DND-41 (cell line): ENCODE results near the gene UBASH3B.

Experiments used
- ATAC-seq: fragments of 200-7000 bp; cut with Tn5 transposase; 3 replicates; pipeline ENCODE4 v1.9.1; 2021; ENCODE audit warnings: low read depth; ENCODE audit not compliant: insufficient read depth
- DNase-seq: peaks from one replicate; pipeline ENCODE4 v3.0.0-alpha.2; 2020
- H2AFZ ChIP-seq: 2 replicates; pipeline ENCODE4 v1.6.0; 2012; ENCODE audit warnings: low read depth, low read length
- H3K27ac ChIP-seq: 2 replicates; pipeline ENCODE4 v1.5.1; 2012; ENCODE audit warnings: low read length, inconsistent platforms
- H3K27me3 ChIP-seq: fragments of 200-600 bp; sonication (generic); 2 replicates; pipeline ENCODE4 v1.6.0; 2012; ENCODE audit warnings: low read length, mild to moderate bottlenecking, inconsistent platforms; ENCODE audit not compliant: insufficient read depth, poor library complexity
- H3K36me3 ChIP-seq: 2 replicates; pipeline ENCODE4 v1.5.1; 2012; ENCODE audit warnings: low read length, inconsistent platforms; ENCODE audit not compliant: insufficient read depth
- H3K4me1 ChIP-seq: 2 replicates; pipeline ENCODE4 v1.5.1; 2012; ENCODE audit warnings: mild to moderate bottlenecking, low read length; ENCODE audit not compliant: insufficient read depth
- H3K4me2 ChIP-seq: 2 replicates; pipeline ENCODE4 v1.6.0; 2012; ENCODE audit warnings: mild to moderate bottlenecking, moderate library complexity, low read length, inconsistent platforms; ENCODE audit not compliant: insufficient read depth
- H3K4me3 ChIP-seq, 2 experiments: fragments of 200-600 bp in 1 of 2; shearing (Covaris generic) in 1 of 2; 2 replicates each; pipeline ENCODE4 v1.5.1; 2012 to 2016; ENCODE audit warnings: inconsistent platforms in 2 of 2, low read length in 2 of 2, mild to moderate bottlenecking in 2 of 2, low read depth in 1 of 2, moderate library complexity in 1 of 2
- H3K79me2 ChIP-seq: 2 replicates; pipeline ENCODE4 v1.6.0; 2012; ENCODE audit warnings: low read length, inconsistent platforms; ENCODE audit not compliant: insufficient read depth
- H3K9ac ChIP-seq: 2 replicates; pipeline ENCODE4 v1.6.0; 2012; ENCODE audit warnings: low read depth, mild to moderate bottlenecking, inconsistent platforms, low read length, moderate library complexity
- H3K9me3 ChIP-seq: 2 replicates; pipeline ENCODE4 v1.5.1; 2012; ENCODE audit warnings: low read length, moderate library complexity, mild to moderate bottlenecking, inconsistent platforms; ENCODE audit not compliant: insufficient read depth, severe bottlenecking
- H4K20me1 ChIP-seq: 2 replicates; pipeline ENCODE4 v1.6.0; 2012; ENCODE audit warnings: low read length; ENCODE audit not compliant: insufficient read depth
- CTCF ChIP-seq: IDR thresholded peaks from 2 replicates; pipeline ENCODE4 v1.5.1; 2012; ENCODE audit warnings: borderline replicate concordance, low read length, moderate library complexity, mild to moderate bottlenecking; ENCODE audit not compliant: poor library complexity, severe bottlenecking; ENCODE audit errors: extremely low read depth
- EZH2 ChIP-seq: IDR thresholded peaks from 3 replicates; pipeline ENCODE4 v1.6.1; 2012; ENCODE audit warnings: borderline replicate concordance, low read depth, mild to moderate bottlenecking, moderate library complexity, low read length, inconsistent platforms; ENCODE audit not compliant: severe bottlenecking

Gene UBASH3B

DNA sequence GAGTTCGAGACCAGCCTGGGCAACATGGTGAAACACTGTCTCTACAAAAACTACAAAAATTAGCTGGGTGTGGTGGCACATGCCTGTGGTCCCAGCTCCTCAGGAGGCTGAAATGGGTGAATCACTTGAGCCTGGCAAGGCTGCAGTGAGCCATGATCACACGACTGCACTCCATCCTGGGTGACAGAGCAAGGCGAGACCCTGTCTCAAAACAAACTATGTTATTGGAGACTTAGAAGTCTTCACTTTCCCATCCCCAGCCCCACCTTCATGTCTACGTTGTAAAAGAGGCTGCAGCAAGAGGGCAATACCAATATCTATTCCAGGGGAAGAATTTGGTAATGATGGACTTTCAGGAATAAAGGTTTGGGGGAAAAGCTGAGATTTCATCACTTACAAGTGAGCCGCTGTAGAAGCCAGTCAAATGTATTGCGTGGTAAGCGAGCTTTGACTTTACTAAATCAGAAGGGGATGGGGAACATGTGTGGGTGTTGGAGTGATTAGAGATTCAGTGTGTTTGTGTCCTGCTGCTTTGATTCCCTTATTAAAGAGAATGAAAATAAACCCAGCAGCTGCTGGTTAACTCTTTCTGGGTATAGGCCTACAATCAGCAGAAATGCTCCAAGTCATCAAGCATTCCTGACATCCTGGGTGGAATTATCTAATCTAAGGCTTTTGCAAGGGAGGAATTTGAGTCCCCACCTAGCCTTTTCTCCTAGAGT is 53.7 kb downstream of the UBASH3B start:
- no peak for ATAC-seq
- no peak for DNase-seq
- no peaks in the 10 kb centered on the region for H3K27me3 ChIP-seq
- peaks cover 24% of the 10 kb centered on the region for H3K36me3 ChIP-seq
- H3K4me3 ChIP-seq, result no peak overlapping the region
- no peaks in the 10 kb centered on the region for H4K20me1 ChIP-seq
- H3K4me2 ChIP-seq, result no peak overlapping the region
- H3K9ac ChIP-seq, result no peak overlapping the region
- H3K9me3 ChIP-seq, result no peaks in the 10 kb centered on the region
- H2AFZ ChIP-seq, result no peak overlapping the region
- peaks cover 88% of the 10 kb centered on the region for H3K79me2 ChIP-seq
- H3K4me1 ChIP-seq, result peaks cover 36% of the 10 kb centered on the region
- no peak for TF ChIP-seq EZH2
- no peak for TF ChIP-seq CTCF
- H3K27ac ChIP-seq, result peak overlapping the region; percentile 1; the same call in 1 of the 2 replicates

DNA sequence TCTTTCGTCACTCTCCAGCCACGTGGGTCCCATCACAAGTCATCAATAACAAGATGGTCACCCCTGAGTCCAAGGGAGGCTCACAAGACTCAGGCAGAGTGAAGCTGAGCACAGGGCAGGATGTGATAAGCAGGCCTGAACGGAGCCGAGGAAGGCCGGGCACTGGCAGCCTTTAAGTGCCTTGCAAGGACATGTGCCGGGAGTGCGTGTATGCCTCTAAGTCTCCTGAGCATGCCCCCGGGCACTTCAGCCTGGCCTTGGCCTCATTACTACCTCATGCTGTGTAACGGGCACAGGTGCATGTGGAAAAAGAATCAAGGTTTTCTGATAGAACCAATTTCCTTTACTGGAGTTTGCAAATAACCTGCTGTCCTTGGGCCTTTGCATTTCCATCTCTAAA is 55.8 kb downstream of the UBASH3B start:
- Histone ChIP-seq H3K79me2 (peaks cover 90% of the 10 kb centered on the region), H3K36me3 (peaks cover 30% of the 10 kb centered on the region), H3K4me2 (no peak overlapping the region), H3K27ac (peak overlapping the region; percentile 70), H3K9ac (no peak overlapping the region), H4K20me1 (no peaks in the 10 kb centered on the region), H3K27me3 (no peaks in the 10 kb centered on the region), H3K4me3 (no peak overlapping the region), H3K4me1 (peaks cover 53% of the 10 kb centered on the region), H3K9me3 (no peaks in the 10 kb centered on the region), H2AFZ (no peak overlapping the region)
- DNase-seq (no peak), ATAC-seq (no peak)
- no peak for TF ChIP-seq EZH2
- TF ChIP-seq CTCF, result no peak

GRCh38 chr11:122711831-122712381 is 56.4 kb downstream of the UBASH3B start:
- no peak for DNase-seq
- H4K20me1 ChIP-seq, result no peaks in the 10 kb centered on the region
- no peak for TF ChIP-seq CTCF
- TF ChIP-seq EZH2, result no peak

More at GRCh38 chr11:122711831-122712381, 56.4 kb downstream of the UBASH3B start:
- ATAC-seq, result no peak
- H3K36me3 ChIP-seq, result peaks cover 30% of the 10 kb centered on the region
- no peak overlapping the region for H3K4me2 ChIP-seq
- peaks cover 58% of the 10 kb centered on the region for H3K4me1 ChIP-seq
- H3K27ac ChIP-seq, result peak overlapping the region; percentile 70
- H3K79me2 ChIP-seq, result peaks cover 90% of the 10 kb centered on the region
- no peak overlapping the region for H3K9ac ChIP-seq
- no peaks in the 10 kb centered on the region for H3K9me3 ChIP-seq
- H2AFZ ChIP-seq, result no peak overlapping the region
- no peaks in the 10 kb centered on the region for H3K27me3 ChIP-seq
- no peak overlapping the region for H3K4me3 ChIP-seq
